ENCODE results near the gene PAX8. TPM values are rescaled to one million over a fixed set of nuclear protein-coding genes. Genes with fewer than 3 reads are reported as not detected.
"Not testable (repeated sequence)": the region's sequence is repeated elsewhere in the genome, so short reads cannot be mapped to it uniquely, and the experiment has no call there.

PAX8 gene
- 1 to 10 TPM; 1.1 to 1.9 TPM for total RNA-seq

- no peak within 1 kb of the TSS for H3K9ac ChIP-seq (ENCODE audit: low read depth in 2 of 2, low read length in 2 of 2)
- H3K4me3 ChIP-seq, result no peak within 1 kb of the TSS
- intact Hi-C loops (cut with DNase I), result no loop called here
- no peaks in the 10 kb centered on the region for H3K9me3 ChIP-seq
- DNase-seq, result no peak
- H3K27me3 ChIP-seq, result peaks cover 24% of the 10 kb centered on the region
- H3K27ac ChIP-seq, result no peak within 1 kb of the TSS
- no peak for TF ChIP-seq CTCF (IDR thresholded peaks at IDR 0.05)
- H3K36me3 ChIP-seq, result no peaks in the 10 kb centered on the region
- H3K4me1 ChIP-seq, result peaks cover 6% of the 10 kb centered on the region
Observed at GRCh38 chr2:113278742-113279139, at the start of gene PAX8. Gene PAX8, minus strand, starts transcription at chr2:113278921. Its CDS starts 527 bp downstream, at chr2:113278394.

- intact Hi-C loops (cut with DNase I), result no loop called here
- Histone ChIP-seq H3K4me1 (no peaks in the 10 kb centered on the region), H3K27ac (no peak overlapping the region), H3K4me3 (no peak overlapping the region), H3K9me3 (no peaks in the 10 kb centered on the region), H3K36me3 (no peaks in the 10 kb centered on the region), H3K27me3 (no peaks in the 10 kb centered on the region), H3K9ac (ENCODE audit: low read depth in 2 of 2, low read length in 2 of 2) (no peak overlapping the region)
- TF ChIP-seq CTCF (IDR thresholded peaks at IDR 0.05), result no peak
- peak; percentile 26 for DNase-seq
Observed at GRCh38 chr2:113328043-113328442, 49.3 kb upstream of the PAX8 start.

- DNase-seq, result peak; percentile 24
- peak overlapping the region; percentile 28 for H3K4me3 ChIP-seq
- H3K27me3 ChIP-seq; H3K27ac ChIP-seq; H3K9me3 ChIP-seq; H3K36me3 ChIP-seq; H3K4me1 ChIP-seq; intact Hi-C loops (cut with DNase I): not testable (repeated sequence)
- peak overlapping the region in 1 of 2 donors; percentile 46 for H3K9ac ChIP-seq (ENCODE audit: low read depth in 2 of 2, low read length in 2 of 2)
Observed at GRCh38 chr2:113325161-113325731, 46.5 kb upstream of the PAX8 start.

- peak overlapping the region in 1 of 2 donors; percentile 46 for H3K9ac ChIP-seq (ENCODE audit: low read depth in 2 of 2, low read length in 2 of 2)
- H3K9me3 ChIP-seq, result no peaks in the 10 kb centered on the region
- H3K27ac ChIP-seq, result no peak overlapping the region
Observed at GRCh38 chr2:113324684-113325160, 46.0 kb upstream of the PAX8 start.

GRCh38 chr2:113323129-113323528 lies 44.4 kb upstream of the PAX8 start:
- intact Hi-C loops (cut with DNase I); H3K4me1 ChIP-seq: not testable (repeated sequence)

More at GRCh38 chr2:113324684-113325160, 46.0 kb upstream of the PAX8 start:
- no peaks in the 10 kb centered on the region for H3K27me3 ChIP-seq
- TF ChIP-seq CTCF (IDR thresholded peaks at IDR 0.05), result no peak
- intact Hi-C loops (cut with DNase I), result no loop called here
- DNase-seq, result peak; percentile 69
- no peaks in the 10 kb centered on the region for H3K4me1 ChIP-seq
- peak overlapping the region; percentile 28 for H3K4me3 ChIP-seq
- no peaks in the 10 kb centered on the region for H3K36me3 ChIP-seq

GRCh38 chr2:113320106-113320505 lies 41.4 kb upstream of the PAX8 start:
- H3K4me1 ChIP-seq; DNase-seq; H3K4me3 ChIP-seq; H3K9me3 ChIP-seq; H3K27me3 ChIP-seq; H3K36me3 ChIP-seq; H3K27ac ChIP-seq; intact Hi-C loops (cut with DNase I); H3K9ac ChIP-seq (ENCODE audit: low read depth in 2 of 2, low read length in 2 of 2): not testable (repeated sequence)

More at GRCh38 chr2:113323129-113323528, 44.4 kb upstream of the PAX8 start:
- H3K27ac ChIP-seq; H3K27me3 ChIP-seq; H3K4me3 ChIP-seq; H3K9ac ChIP-seq (ENCODE audit: low read depth in 2 of 2, low read length in 2 of 2); DNase-seq; H3K9me3 ChIP-seq; H3K36me3 ChIP-seq: not testable (repeated sequence)

GRCh38 chr2:113318941-113319340 lies 40.2 kb upstream of the PAX8 start:
- H3K27ac ChIP-seq; H3K9ac ChIP-seq (ENCODE audit: low read depth in 2 of 2, low read length in 2 of 2); H3K4me1 ChIP-seq; intact Hi-C loops (cut with DNase I); H3K4me3 ChIP-seq; DNase-seq; H3K9me3 ChIP-seq; H3K36me3 ChIP-seq; H3K27me3 ChIP-seq: not testable (repeated sequence)
